ENCODE data around the gene PRPF8. TPM values are rescaled to one million over a fixed set of nuclear protein-coding genes. Genes with fewer than 3 reads are reported as not detected.

Gene PRPF8
- total and polyA plus RNA-seq, 10 of the 15 experiments (the other 5 are each of a cell fraction or from before 2014, with no cell fraction given): 77.2 to 337 (median 162) TPM

GRCh38 chr17:1649844-1650501 lies 34.7 kb downstream of the PRPF8 start, which contains the start of gene RILP (continued):
- TF ChIP-seq ZBTB11 (CRISPR knock-in tag; IDR thresholded peaks at IDR 0.05): no peak
- no peak for TF ChIP-seq TBL1XR1 (IDR thresholded peaks at IDR 0.05; ENCODE audit: low read depth, low read length)

- Histone ChIP-seq H3K4me2 (ENCODE audit: control insufficient read depth, insufficient read depth) (peak overlapping the region; percentile 86), H3K9ac (ENCODE audit: control insufficient read depth, insufficient read depth, low read length) (peak overlapping the region; percentile 40), H3K79me2 (ENCODE audit: control insufficient read depth, insufficient read depth, low read length) (peaks cover 5% of the 10 kb centered on the region), H3K4me3 (peak overlapping the region; percentile 64; the same call in 1 of the 2 replicates), H3K4me1 (ENCODE audit: control insufficient read depth, insufficient read depth, low read length) (peaks cover 31% of the 10 kb centered on the region), H3K27me3 (replicated peaks in 1 of 2; ENCODE audit: control insufficient read depth in 2 of 2, insufficient read depth in 2 of 2, low read length in 1 of 2) (no peaks in the 10 kb centered on the region), H4K20me1 (ENCODE audit: control insufficient read depth, insufficient read depth) (no peaks in the 10 kb centered on the region), H2AFZ (ENCODE audit: control insufficient read depth, low read depth, low read length) (peak overlapping the region; percentile 49), H3K36me3 (ENCODE audit: control insufficient read depth in 2 of 2, insufficient read depth in 2 of 2, low read length in 1 of 2) (peaks cover 22 to 25% of the 10 kb centered on the region in 2 experiments), H3K27ac (ENCODE audit: control insufficient read depth, insufficient read depth) (peak overlapping the region; percentile 18), H3K9me3 (replicated peaks; ENCODE audit: control insufficient read depth, insufficient read depth, low read length) (no peaks in the 10 kb centered on the region)
- ChIA-PET CTCF (interaction anchor here (0.7 to 2.8 kb wide), 15 partner anchors 12 to 284 kb away, joined by 3 to 25 read pairs (median 4); no protein-coding TSS in a partner anchor), SMC1A (ENCODE audit: uncharacterized antibody, unreplicated experiment) (interaction anchor here (0.6 to 2.5 kb wide), 5 partner anchors 14 to 166 kb away, joined by 3 to 15 read pairs (median 3); no protein-coding TSS in a partner anchor), POLR2A (interaction anchor here (0.6 to 2.3 kb wide), 14 partner anchors 14 to 353 kb away, joined by 3 to 13 read pairs (median 3); partner anchors contain the start of gene PRPF8), RAD21 (ENCODE audit: unreplicated experiment) (interaction anchor here (0.6 to 2.7 kb wide), 14 partner anchors 17 to 132 kb away, joined by 3 to 28 read pairs (median 4); partner anchors contain the start of genes INPP5K and SLC43A2)
- in situ Hi-C loops (cut with MboI): no loop called here
- intact Hi-C loops (cut with micrococcal nuclease; ENCODE audit: unreplicated experiment): loop anchor here (10.0 kb wide), 1 partner anchor 374 kb away; the partner anchor contains the start of genes BHLHA9 and TRARG1
- WGBS (ENCODE audit: insufficient coverage, insufficient replicate concordance, low lambda C conversion rate, missing lambda C conversion rate): 2% methylated on average over 65 of the region's 100 CpGs
- ATAC-seq (peak; percentile 70), FAIRE-seq (no peak), DNase-seq (ENCODE audit: low read depth, low spot score) (peak; percentile 58)
- no TSS peak for BruUV-seq (replicated peaks)
- TF ChIP-seq RFX5 (IDR thresholded peaks at IDR 0.05; ENCODE audit: low read depth, low read length) (0 out of 2 replicates have a peak, but pooled peaks have one; percentile 41), RBBP5 (conservative IDR thresholded peaks at IDR 0.05) (no peak), TCF12 (IDR thresholded peaks at IDR 0.05; ENCODE audit: low read depth, low read length) (peak; percentile 88), BHLHE40 (IDR thresholded peaks at IDR 0.05; ENCODE audit: borderline replicate concordance in 1 of 2, low read depth in 2 of 2, low read length in 1 of 2) (peak; percentile 33 to 66; a peak in 3 of 4 replicates), NFIC (IDR thresholded peaks at IDR 0.05; ENCODE audit: low read depth, low read length) (no peak), ZNF622 (IDR thresholded peaks at IDR 0.05) (no peak), PAX5 (IDR thresholded peaks at IDR 0.05; ENCODE audit: borderline replicate concordance, low read depth, low read length) (no peak), SMC3 (IDR thresholded peaks at IDR 0.05; ENCODE audit: borderline replicate concordance, low read length) (peak; percentile 71), USF2 (IDR thresholded peaks at IDR 0.05; ENCODE audit: borderline replicate concordance, low read depth, low read length) (no peak), TCF7 (IDR thresholded peaks at IDR 0.05; ENCODE audit: borderline replicate concordance) (no peak), SMARCA5 (IDR thresholded peaks at IDR 0.05) (peak; percentile 11; the same call in 1 of the 2 replicates), WRNIP1 (IDR thresholded peaks at IDR 0.05; ENCODE audit: borderline replicate concordance, low read depth, low read length) (no peak)
- TF ChIP-seq, protein P1, sequence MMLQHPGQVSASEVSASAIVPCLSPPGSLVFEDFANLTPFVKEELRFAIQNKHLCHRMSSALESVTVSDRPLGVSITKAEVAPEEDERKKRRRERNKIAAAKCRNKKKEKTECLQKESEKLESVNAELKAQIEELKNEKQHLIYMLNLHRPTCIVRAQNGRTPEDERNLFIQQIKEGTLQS (IDR thresholded peaks at IDR 0.05; ENCODE audit: borderline replicate concordance, extremely low read depth, low read depth, low read length): no peak
These were observed 35.5 kb downstream of the PRPF8 start for GRCh38 chr17:1648963-1649843.
